Neural progenitor cell (in vitro differentiated cells): ENCODE measurements around the gene AIP.

Experiments used
- EZH2phosphoT487 ChIP-seq: fragments of 200-600 bp; sonication (generic); IDR thresholded peaks from 2 replicates; pipeline ENCODE4 v1.6.1; 2017; ENCODE audit warnings: antibody characterized with exemption
- TF ChIP-seq, protein P1 (sequence below): fragments of 200-600 bp; sonication (generic); IDR thresholded peaks from 2 replicates; pipeline ENCODE4 v1.5.1; 2017; ENCODE audit warnings: antibody characterized with exemption, mild to moderate bottlenecking

DNA sequence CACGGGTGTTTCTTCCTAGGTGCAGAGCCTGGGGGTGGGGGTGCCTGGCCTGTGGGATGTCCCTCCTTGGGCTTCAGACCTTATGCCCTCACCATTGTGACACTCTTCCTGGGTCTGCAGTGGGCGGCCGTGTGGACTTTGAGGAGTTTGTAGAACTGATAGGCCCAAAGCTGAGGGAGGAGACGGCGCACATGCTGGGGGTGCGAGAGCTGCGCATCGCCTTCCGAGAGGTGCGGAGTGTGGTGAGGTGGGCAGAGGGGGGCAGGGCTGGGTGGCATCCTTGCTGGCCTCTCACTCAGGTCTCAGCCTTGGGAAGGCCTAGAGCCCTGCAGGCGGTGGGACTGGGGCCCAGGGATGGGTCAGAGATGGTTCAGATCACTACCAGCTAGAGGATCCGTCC, 25.4 kb upstream of the AIP start:
- TF ChIP-seq, protein P1, sequence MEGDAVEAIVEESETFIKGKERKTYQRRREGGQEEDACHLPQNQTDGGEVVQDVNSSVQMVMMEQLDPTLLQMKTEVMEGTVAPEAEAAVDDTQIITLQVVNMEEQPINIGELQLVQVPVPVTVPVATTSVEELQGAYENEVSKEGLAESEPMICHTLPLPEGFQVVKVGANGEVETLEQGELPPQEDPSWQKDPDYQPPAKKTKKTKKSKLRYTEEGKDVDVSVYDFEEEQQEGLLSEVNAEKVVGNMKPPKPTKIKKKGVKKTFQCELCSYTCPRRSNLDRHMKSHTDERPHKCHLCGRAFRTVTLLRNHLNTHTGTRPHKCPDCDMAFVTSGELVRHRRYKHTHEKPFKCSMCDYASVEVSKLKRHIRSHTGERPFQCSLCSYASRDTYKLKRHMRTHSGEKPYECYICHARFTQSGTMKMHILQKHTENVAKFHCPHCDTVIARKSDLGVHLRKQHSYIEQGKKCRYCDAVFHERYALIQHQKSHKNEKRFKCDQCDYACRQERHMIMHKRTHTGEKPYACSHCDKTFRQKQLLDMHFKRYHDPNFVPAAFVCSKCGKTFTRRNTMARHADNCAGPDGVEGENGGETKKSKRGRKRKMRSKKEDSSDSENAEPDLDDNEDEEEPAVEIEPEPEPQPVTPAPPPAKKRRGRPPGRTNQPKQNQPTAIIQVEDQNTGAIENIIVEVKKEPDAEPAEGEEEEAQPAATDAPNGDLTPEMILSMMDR, result no peak
- TF ChIP-seq EZH2phosphoT487, result no peak
